Ishikawa (cell line): Measurements from ENCODE around the gene EMILIN1.

Experiments
- CEBPB ChIP-seq: IDR thresholded peaks from 2 replicates; pipeline ENCODE4 v1.6.1; 2012
- MAX ChIP-seq: IDR thresholded peaks from 2 replicates; pipeline ENCODE4 v1.6.1; 2012
- REST ChIP-seq: IDR thresholded peaks from 2 replicates; pipeline ENCODE4 v1.6.1; 2012; ENCODE audit warnings: low read depth, mild to moderate bottlenecking
- TAF1 ChIP-seq: IDR thresholded peaks from 2 replicates; pipeline ENCODE4 v1.6.1; 2012; ENCODE audit warnings: low read depth, mild to moderate bottlenecking
- TF ChIP-seq, protein P1 (sequence below): IDR thresholded peaks from 2 replicates; pipeline ENCODE4 v1.6.1; 2012

DNA sequence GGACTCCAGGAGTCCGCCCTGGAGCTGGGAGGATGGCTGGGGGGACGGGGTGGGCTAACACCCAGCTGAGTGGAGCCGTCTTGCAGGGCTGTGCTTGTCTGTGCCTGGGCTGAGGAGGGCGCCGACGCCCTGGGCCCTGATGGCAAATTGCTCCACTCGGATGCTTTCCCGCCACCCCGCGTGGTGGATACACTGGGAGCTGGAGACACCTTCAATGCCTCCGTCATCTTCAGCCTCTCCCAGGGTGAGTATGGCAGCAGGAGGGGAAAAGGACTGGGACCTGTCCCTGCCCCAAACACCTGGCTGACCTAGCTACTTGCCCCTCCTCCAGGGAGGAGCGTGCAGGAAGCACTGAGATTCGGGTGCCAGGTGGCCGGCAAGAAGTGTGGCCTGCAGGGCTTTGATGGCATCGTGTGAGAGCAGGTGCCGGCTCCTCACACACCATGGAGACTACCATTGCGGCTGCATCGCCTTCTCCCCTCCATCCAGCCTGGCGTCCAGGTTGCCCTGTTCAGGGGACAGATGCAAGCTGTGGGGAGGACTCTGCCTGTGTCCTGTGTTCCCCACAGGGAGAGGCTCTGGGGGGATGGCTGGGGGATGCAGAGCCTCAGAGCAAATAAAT is 21.0 kb downstream of the EMILIN1 start:
- TF ChIP-seq REST (no peak), MAX (no peak), CEBPB (no peak), TAF1 (no peak)
- TF ChIP-seq, protein P1, sequence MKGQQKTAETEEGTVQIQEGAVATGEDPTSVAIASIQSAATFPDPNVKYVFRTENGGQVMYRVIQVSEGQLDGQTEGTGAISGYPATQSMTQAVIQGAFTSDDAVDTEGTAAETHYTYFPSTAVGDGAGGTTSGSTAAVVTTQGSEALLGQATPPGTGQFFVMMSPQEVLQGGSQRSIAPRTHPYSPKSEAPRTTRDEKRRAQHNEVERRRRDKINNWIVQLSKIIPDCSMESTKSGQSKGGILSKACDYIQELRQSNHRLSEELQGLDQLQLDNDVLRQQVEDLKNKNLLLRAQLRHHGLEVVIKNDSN = no peak
